Measurements from ENCODE around the gene EXTL2.
"Not testable (repeated sequence)": the region's sequence is repeated elsewhere in the genome, so short reads cannot be mapped to it uniquely, and the experiment has no call there.

The EXTL2 gene

GRCh38 chr1:100855116-100855515 lies 39.5 kb downstream of the EXTL2 start:
- DNase-seq (ENCODE audit: low spot score): not testable (repeated sequence)

DNA sequence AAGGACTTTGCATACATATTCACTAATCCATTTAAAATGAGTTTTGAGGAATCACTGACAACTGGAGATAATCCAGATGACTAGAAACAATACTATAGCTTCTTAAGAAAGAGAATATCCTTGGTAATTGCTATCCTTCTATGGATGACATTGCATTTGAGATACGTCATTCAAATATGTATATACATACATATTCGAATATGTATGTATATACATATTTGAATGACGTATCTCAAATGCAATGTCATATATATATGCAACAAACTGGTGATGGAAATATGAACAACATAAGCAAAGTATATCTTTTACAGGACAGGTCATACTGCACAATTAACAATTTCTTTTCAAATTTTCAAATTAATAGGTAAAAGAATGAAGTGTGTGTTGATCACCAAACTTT lies 41.7 kb downstream of the EXTL2 start:
- DNase-seq (ENCODE audit: low spot score): no peak

GRCh38 chr1:100851726-100852125 lies 42.9 kb downstream of the EXTL2 start:
- no peak for DNase-seq (ENCODE audit: low spot score)

DNA sequence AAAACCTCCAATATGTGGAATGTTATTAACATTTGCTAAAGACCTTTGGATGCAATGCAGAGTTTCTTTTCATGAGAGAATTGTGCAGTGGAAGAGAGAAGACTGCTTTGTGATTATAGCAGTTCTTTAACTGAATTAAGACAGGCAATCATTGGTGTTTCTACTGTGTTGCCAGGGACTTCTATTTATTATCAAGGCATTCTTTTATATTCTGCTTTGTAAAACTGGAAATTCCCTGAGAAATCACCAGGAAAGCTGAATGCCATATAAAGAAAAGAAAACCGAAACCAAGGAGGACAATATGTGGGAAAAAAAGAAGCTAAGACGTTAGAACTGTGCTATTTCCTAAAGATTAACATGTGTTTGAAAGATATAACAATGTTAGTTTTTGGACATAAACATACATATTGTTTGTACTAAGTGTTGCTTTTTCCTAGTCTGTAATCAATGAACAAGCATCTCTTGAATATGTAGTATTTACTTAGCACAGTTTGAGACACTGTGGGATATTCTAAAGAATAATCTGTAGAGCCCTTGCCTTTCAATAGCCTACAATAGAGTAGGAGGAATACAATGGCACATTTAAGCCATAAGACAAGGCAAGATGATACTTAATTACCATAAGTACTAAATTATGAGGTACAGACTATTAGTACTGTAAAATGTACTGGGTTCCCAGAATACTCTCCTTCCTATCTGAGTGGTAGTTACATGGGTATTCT lies 47.1 kb downstream of the EXTL2 start:
- DNase-seq (ENCODE audit: low spot score): no peak

- not testable (repeated sequence) for DNase-seq (ENCODE audit: low spot score)
Observed at GRCh38 chr1:100843160-100843559, 51.5 kb downstream of the EXTL2 start.

- DNase-seq (ENCODE audit: low spot score): no peak
Observed at GRCh38 chr1:100835866-100836842, 58.5 kb downstream of the EXTL2 start.

DNA sequence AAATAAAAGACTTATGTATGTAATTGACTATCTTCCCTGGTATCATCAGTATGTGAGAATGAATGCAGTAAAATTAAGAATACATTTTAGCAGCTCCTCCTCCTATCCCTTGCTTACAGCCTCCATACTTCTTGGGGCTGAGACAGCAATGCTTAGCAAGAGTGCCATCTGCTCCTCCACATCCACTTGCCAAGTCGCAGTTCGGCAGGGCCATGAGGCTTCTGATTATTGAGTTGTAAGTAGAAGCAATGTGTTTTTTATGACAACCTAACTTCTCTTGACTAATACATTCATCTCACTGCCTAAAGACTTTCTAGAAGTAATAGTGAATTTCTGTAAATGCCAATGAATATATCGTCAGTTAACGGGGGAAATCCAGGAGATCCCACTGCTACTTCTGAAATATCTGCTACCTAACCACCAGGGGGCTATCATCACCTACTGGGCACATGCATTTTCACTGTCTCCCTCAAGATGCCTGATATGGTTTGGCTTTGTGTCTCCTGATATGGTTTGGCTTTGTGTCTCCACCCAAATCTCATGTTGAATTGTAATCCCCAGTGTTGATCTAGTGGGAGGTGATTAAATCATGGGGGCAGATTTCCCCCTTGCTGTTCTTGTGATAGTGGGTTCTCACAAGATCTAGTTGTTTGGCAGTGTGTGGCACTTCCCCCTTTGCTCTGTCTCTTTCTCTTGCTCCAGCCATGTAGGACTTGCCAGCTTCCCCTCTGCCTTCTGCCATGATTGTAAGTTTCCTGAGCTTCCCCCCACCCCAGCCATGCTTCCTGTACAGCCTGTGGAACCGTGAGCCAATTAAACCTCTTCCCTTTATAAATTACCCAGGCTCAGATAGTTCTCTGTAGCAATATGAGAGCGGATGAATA lies 59.6 kb downstream of the EXTL2 start:
- no peak for DNase-seq (ENCODE audit: low spot score)

- no peak for DNase-seq (ENCODE audit: low spot score)
Observed at GRCh38 chr1:100832694-100833428, 61.8 kb downstream of the EXTL2 start.

GRCh38 chr1:100825666-100826065 lies 69.0 kb downstream of the EXTL2 start:
- DNase-seq (ENCODE audit: low spot score): not testable (repeated sequence)

Data from left forelimb (tissue), 1 donor.